Neural cell (in vitro differentiated cells): Measurements from ENCODE around the gene DPH5. TPM values are rescaled to one million over a fixed set of nuclear protein-coding genes. Genes with fewer than 3 reads are reported as not detected.

Experiments
- H2AFZ ChIP-seq: fragments of 200-600, 300-800 bp; sonication (generic), shearing (Covaris generic); 2 replicates; pipeline ENCODE4 v1.6.0; 2014; ENCODE audit warnings: low read depth, mild to moderate bottlenecking, antibody characterized with exemption, low read length, moderate library complexity
- H3F3A ChIP-seq: fragments of 200-600 bp; shearing (Covaris generic); 2 replicates; pipeline ENCODE4 v1.6.1; 2016; ENCODE audit warnings: mild to moderate bottlenecking, moderate library complexity, mixed read lengths, antibody characterized with exemption, low read length; ENCODE audit not compliant: insufficient read depth, poor library complexity, severe bottlenecking
- H3K27ac ChIP-seq: fragments of 200-600, 300-800 bp; sonication (generic), shearing (Covaris generic); 2 replicates; pipeline ENCODE4 v1.5.1; 2014; ENCODE audit warnings: mild to moderate bottlenecking, low read length, moderate library complexity
- H3K27me3 ChIP-seq: fragments of 300-800, 200-600 bp; sonication (generic), shearing (Covaris generic); 2 replicates; pipeline ENCODE4 v1.6.0; 2014; ENCODE audit warnings: mild to moderate bottlenecking, low read depth, low read length, moderate library complexity; ENCODE audit not compliant: insufficient read depth
- H3K36me3 ChIP-seq: fragments of 300-800, 200-600 bp; sonication (generic), shearing (Covaris generic); 2 replicates; pipeline ENCODE4 v1.5.1; 2014; ENCODE audit warnings: mild to moderate bottlenecking, antibody characterized with exemption, low read length, moderate library complexity; ENCODE audit not compliant: insufficient read depth
- H3K4me2 ChIP-seq: fragments of 300-800, 200-600 bp; sonication (generic), shearing (Covaris generic); 2 replicates; pipeline ENCODE4 v1.6.0; 2014; ENCODE audit warnings: mild to moderate bottlenecking, low read length
- H3K4me3 ChIP-seq: fragments of 300-800, 200-600 bp; sonication (generic), shearing (Covaris generic); 2 replicates; pipeline ENCODE4 v1.5.1; 2014; ENCODE audit warnings: mild to moderate bottlenecking, low read length, moderate library complexity
- H3K79me2 ChIP-seq: fragments of 200-600 bp; shearing (Covaris generic); replicated peaks from 2 replicates; pipeline ENCODE4 v1.6.0; 2014; ENCODE audit warnings: mild to moderate bottlenecking, low read length, moderate library complexity; ENCODE audit not compliant: insufficient read depth
- H3K9ac ChIP-seq: fragments of 300-800, 200-600 bp; sonication (generic), shearing (Covaris generic); 2 replicates; pipeline ENCODE4 v1.6.1; 2016; ENCODE audit warnings: mild to moderate bottlenecking, low read length, mixed read lengths
- H3K9me2 ChIP-seq: fragments of 200-600 bp; shearing (Covaris generic); 2 replicates; pipeline ENCODE4 v1.6.1; 2016; ENCODE audit warnings: mild to moderate bottlenecking, low read length, mixed read lengths; ENCODE audit not compliant: insufficient read depth
- H3K9me3 ChIP-seq: fragments of 200-600, 300-800 bp; sonication (generic), shearing (Covaris generic); 2 replicates; pipeline ENCODE4 v1.6.1; 2016; ENCODE audit warnings: mild to moderate bottlenecking, mixed run types, low read length, moderate library complexity, mixed read lengths
- H4K20me1 ChIP-seq: fragments of 200-600 bp; shearing (Covaris generic); 2 replicates; pipeline ENCODE4 v1.6.1; 2016; ENCODE audit warnings: mild to moderate bottlenecking, mixed run types; ENCODE audit not compliant: insufficient read depth
- EP300 ChIP-seq: fragments of 450-650 bp; conservative IDR thresholded peaks from 2 replicates; pipeline ENCODE4 v1.6.1; 2014; ENCODE audit warnings: antibody characterized with exemption, mild to moderate bottlenecking, moderate library complexity; ENCODE audit not compliant: poor library complexity, severe bottlenecking
- EZH2 ChIP-seq: fragments of 200-600, 300-800 bp; shearing (Covaris generic), sonication (generic); IDR thresholded peaks from 2 replicates; pipeline ENCODE4 v1.6.1; 2014; ENCODE audit warnings: antibody characterized with exemption, low read length, borderline replicate concordance, mild to moderate bottlenecking; ENCODE audit not compliant: insufficient read depth, poor library complexity, severe bottlenecking
- MXI1 ChIP-seq: fragments of 450-650 bp; conservative IDR thresholded peaks from 2 replicates; pipeline ENCODE4 v1.6.1; 2014; ENCODE audit warnings: antibody characterized with exemption, mild to moderate bottlenecking; ENCODE audit not compliant: poor library complexity, severe bottlenecking
- POLR2AphosphoS5 ChIP-seq: IDR thresholded peaks from 2 replicates; pipeline ENCODE4 v1.6.1; 2012
- RAD21 ChIP-seq: fragments of 450-650 bp; conservative IDR thresholded peaks from 2 replicates; pipeline ENCODE4 v1.6.1; 2014; ENCODE audit warnings: antibody characterized with exemption, mild to moderate bottlenecking, moderate library complexity
- SMC3 ChIP-seq: fragments of 450-650 bp; conservative IDR thresholded peaks from 2 replicates; pipeline ENCODE4 v1.6.1; 2014; ENCODE audit warnings: antibody characterized with exemption, mild to moderate bottlenecking, moderate library complexity; ENCODE audit not compliant: poor library complexity
- TAF1 ChIP-seq: IDR thresholded peaks from 2 replicates; pipeline ENCODE4 v1.6.1; 2012; ENCODE audit warnings: low read depth
- polyA plus RNA-seq: library from polyadenylated mRNA; depleted of rRNA; stranded (reverse); fragments of >200 nt; gene quantifications from 2 replicates; pipeline ENCODE4 v1.2.3, GENCODE V29; 2014
- TF ChIP-seq, protein P1 (sequence below): IDR thresholded peaks from 2 replicates; pipeline ENCODE4 v1.6.1; 2012; ENCODE audit warnings: borderline replicate concordance
- TF ChIP-seq, protein P2 (sequence below): fragments of 450-650 bp; IDR thresholded peaks from 2 replicates; pipeline ENCODE4 v1.5.1; 2014; ENCODE audit warnings: antibody characterized with exemption, mild to moderate bottlenecking, moderate library complexity; ENCODE audit not compliant: poor library complexity, severe bottlenecking

DPH5 gene
- polyA plus RNA-seq, 1 donor from 2014 or later = 55.7 TPM

DNA sequence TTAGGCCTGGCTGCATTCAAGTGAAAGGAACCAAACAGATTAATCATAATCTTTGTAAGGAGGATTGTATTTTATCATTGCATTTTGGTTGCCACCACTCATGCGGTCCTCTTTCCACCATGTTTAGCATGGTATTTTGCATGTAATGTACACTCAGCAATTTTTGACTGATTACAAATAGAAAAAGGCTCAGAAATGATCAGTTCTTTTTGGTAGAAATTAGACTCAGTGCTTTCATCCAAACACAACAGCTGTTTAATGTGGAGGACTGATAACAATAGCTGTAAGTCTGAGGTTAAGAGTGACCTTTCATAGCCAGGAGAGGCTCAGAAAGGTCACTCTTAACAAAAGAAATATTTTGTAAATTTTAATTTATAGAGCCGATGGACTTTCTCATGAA, 25.3 kb upstream of the DPH5 start:
- H3K27me3 ChIP-seq = no peaks in the 10 kb centered on the region
- H4K20me1 ChIP-seq = no peaks in the 10 kb centered on the region
- no peak for TF ChIP-seq RAD21
- TF ChIP-seq MXI1 = no peak
- no peak for TF ChIP-seq EZH2
- TF ChIP-seq TAF1 = no peak
- no peak for TF ChIP-seq SMC3
- no peak for TF ChIP-seq POLR2AphosphoS5
- TF ChIP-seq EP300 = no peak
- no peak overlapping the region for H3K4me2 ChIP-seq
- H3K9ac ChIP-seq = no peak overlapping the region
- H3K9me2 ChIP-seq = no peaks in the 10 kb centered on the region
- H3K79me2 ChIP-seq = no peaks in the 10 kb centered on the region
- H3K27ac ChIP-seq = no peak overlapping the region
- no peak overlapping the region for H2AFZ ChIP-seq
- H3K36me3 ChIP-seq = no peaks in the 10 kb centered on the region
- H3K4me3 ChIP-seq = no peak overlapping the region
- no peaks in the 10 kb centered on the region for H3F3A ChIP-seq
- H3K9me3 ChIP-seq = no peaks in the 10 kb centered on the region

DNA sequence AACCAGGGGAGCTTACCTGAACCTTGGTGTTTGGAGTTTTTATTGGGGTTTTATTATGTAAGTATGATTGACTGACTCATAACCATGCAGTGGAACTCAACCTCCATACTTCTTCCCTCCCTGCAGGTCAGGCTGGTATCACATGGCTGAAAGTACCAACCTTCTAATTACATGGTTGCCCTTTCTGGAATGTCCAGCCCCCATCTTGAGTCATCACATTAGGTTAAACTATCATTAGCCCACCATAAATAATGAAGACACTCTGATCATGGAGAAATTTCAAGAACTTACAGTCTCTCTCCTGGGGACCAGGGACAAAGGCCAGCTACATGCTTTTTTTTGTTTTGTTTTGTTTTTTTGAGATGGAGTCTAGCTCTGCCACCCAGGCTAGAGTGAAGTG, 19.2 kb upstream of the DPH5 start:
- H3K79me2 ChIP-seq = no peaks in the 10 kb centered on the region
- H3K9me3 ChIP-seq = peaks cover 9% of the 10 kb centered on the region
- no peaks in the 10 kb centered on the region for H3K9me2 ChIP-seq
- TF ChIP-seq EP300 (no peak), EZH2 (no peak), MXI1 (no peak), POLR2AphosphoS5 (no peak), TAF1 (no peak), RAD21 (no peak), SMC3 (no peak)
- TF ChIP-seq, protein P1, sequence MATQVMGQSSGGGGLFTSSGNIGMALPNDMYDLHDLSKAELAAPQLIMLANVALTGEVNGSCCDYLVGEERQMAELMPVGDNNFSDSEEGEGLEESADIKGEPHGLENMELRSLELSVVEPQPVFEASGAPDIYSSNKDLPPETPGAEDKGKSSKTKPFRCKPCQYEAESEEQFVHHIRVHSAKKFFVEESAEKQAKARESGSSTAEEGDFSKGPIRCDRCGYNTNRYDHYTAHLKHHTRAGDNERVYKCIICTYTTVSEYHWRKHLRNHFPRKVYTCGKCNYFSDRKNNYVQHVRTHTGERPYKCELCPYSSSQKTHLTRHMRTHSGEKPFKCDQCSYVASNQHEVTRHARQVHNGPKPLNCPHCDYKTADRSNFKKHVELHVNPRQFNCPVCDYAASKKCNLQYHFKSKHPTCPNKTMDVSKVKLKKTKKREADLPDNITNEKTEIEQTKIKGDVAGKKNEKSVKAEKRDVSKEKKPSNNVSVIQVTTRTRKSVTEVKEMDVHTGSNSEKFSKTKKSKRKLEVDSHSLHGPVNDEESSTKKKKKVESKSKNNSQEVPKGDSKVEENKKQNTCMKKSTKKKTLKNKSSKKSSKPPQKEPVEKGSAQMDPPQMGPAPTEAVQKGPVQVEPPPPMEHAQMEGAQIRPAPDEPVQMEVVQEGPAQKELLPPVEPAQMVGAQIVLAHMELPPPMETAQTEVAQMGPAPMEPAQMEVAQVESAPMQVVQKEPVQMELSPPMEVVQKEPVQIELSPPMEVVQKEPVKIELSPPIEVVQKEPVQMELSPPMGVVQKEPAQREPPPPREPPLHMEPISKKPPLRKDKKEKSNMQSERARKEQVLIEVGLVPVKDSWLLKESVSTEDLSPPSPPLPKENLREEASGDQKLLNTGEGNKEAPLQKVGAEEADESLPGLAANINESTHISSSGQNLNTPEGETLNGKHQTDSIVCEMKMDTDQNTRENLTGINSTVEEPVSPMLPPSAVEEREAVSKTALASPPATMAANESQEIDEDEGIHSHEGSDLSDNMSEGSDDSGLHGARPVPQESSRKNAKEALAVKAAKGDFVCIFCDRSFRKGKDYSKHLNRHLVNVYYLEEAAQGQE = no peak
- TF ChIP-seq, protein P2, sequence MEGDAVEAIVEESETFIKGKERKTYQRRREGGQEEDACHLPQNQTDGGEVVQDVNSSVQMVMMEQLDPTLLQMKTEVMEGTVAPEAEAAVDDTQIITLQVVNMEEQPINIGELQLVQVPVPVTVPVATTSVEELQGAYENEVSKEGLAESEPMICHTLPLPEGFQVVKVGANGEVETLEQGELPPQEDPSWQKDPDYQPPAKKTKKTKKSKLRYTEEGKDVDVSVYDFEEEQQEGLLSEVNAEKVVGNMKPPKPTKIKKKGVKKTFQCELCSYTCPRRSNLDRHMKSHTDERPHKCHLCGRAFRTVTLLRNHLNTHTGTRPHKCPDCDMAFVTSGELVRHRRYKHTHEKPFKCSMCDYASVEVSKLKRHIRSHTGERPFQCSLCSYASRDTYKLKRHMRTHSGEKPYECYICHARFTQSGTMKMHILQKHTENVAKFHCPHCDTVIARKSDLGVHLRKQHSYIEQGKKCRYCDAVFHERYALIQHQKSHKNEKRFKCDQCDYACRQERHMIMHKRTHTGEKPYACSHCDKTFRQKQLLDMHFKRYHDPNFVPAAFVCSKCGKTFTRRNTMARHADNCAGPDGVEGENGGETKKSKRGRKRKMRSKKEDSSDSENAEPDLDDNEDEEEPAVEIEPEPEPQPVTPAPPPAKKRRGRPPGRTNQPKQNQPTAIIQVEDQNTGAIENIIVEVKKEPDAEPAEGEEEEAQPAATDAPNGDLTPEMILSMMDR = no peak
- H4K20me1 ChIP-seq = no peaks in the 10 kb centered on the region
- no peak overlapping the region for H3K27ac ChIP-seq
- H3K36me3 ChIP-seq = no peaks in the 10 kb centered on the region
- no peaks in the 10 kb centered on the region for H3F3A ChIP-seq
- no peak overlapping the region for H3K4me2 ChIP-seq
- no peak overlapping the region for H2AFZ ChIP-seq
- no peak overlapping the region for H3K9ac ChIP-seq
- H3K4me3 ChIP-seq = no peak overlapping the region
- H3K27me3 ChIP-seq = no peaks in the 10 kb centered on the region

DNA sequence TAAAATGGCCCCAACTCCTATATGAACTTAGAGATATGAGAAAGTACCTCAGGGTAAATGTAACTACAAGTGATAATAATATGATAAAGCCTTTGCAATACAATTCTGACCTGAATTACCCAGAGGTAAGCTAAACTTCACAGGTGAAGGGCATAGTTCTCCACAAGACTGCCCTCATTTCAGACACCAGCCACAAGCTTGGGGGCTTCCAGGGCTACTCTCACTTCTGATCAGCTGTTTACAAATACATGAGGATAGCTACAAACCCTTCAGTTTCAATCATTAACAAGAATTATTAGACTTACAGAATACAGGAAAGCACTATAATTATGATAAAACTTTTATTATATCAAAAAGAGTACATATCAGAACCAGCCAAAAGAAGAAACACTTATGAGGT, 18.7 kb upstream of the DPH5 start:
- no peak overlapping the region for H3K9ac ChIP-seq
- no peaks in the 10 kb centered on the region for H3K9me2 ChIP-seq
- H3K9me3 ChIP-seq = peaks cover 9% of the 10 kb centered on the region
- no peaks in the 10 kb centered on the region for H3K36me3 ChIP-seq
- TF ChIP-seq EZH2 (no peak), EP300 (no peak), MXI1 (no peak), TAF1 (no peak), POLR2AphosphoS5 (no peak), RAD21 (no peak), SMC3 (no peak)
- TF ChIP-seq, protein P1 = no peak
- TF ChIP-seq, protein P2 = no peak
- H3K4me3 ChIP-seq = no peak overlapping the region
- no peaks in the 10 kb centered on the region for H3K79me2 ChIP-seq
- H2AFZ ChIP-seq = no peak overlapping the region
- no peak overlapping the region for H3K27ac ChIP-seq
- H3F3A ChIP-seq = no peaks in the 10 kb centered on the region
- H4K20me1 ChIP-seq = no peaks in the 10 kb centered on the region
- H3K4me2 ChIP-seq = no peak overlapping the region
- no peaks in the 10 kb centered on the region for H3K27me3 ChIP-seq
